H9 (cell line): ENCODE results near the gene FARP1. TPM values are rescaled to one million over a fixed set of nuclear protein-coding genes. Genes with fewer than 3 reads are reported as not detected.

Experiments used
- DNase-seq: peaks from one replicate; pipeline ENCODE4 v3.0.0-alpha.2; 2017
- H2AFZ ChIP-seq: one replicate; pipeline ENCODE4 v1.6.1; 2013; ENCODE audit warnings: mild to moderate bottlenecking, low read length, control low read depth, moderate library complexity
- H2AK5ac ChIP-seq: 2 replicates; pipeline ENCODE4 v1.6.1; 2013; ENCODE audit warnings: low read length, control low read depth, mixed read lengths; ENCODE audit not compliant: insufficient read length
- H2BK120ac ChIP-seq: one replicate; pipeline ENCODE4 v1.6.1; 2013; ENCODE audit warnings: low read depth, mild to moderate bottlenecking, low read length, control low read depth, inconsistent platforms; ENCODE audit not compliant: poor library complexity, severe bottlenecking
- H2BK12ac ChIP-seq: 2 replicates; pipeline ENCODE4 v1.6.1; 2013; ENCODE audit warnings: low read length, control low read depth, mixed read lengths, low read depth; ENCODE audit not compliant: insufficient read length
- H2BK15ac ChIP-seq: 2 replicates; pipeline ENCODE4 v1.6.1; 2013; ENCODE audit warnings: low read depth, low read length, control low read depth
- H2BK20ac ChIP-seq: one replicate; pipeline ENCODE4 v1.6.1; 2013; ENCODE audit warnings: low read depth, mild to moderate bottlenecking, low read length, control low read depth, inconsistent platforms; ENCODE audit not compliant: poor library complexity, severe bottlenecking
- H2BK5ac ChIP-seq: 2 replicates; pipeline ENCODE4 v1.6.1; 2013; ENCODE audit warnings: low read length, control low read depth, mixed read lengths; ENCODE audit not compliant: insufficient read length
- H3K14ac ChIP-seq: 2 replicates; pipeline ENCODE4 v1.6.1; 2013; ENCODE audit warnings: low read length, control low read depth; ENCODE audit not compliant: insufficient read depth
- H3K18ac ChIP-seq: 2 replicates; pipeline ENCODE4 v1.6.1; 2013; ENCODE audit warnings: low read depth, mild to moderate bottlenecking, mixed read lengths, low read length, control low read depth; ENCODE audit not compliant: insufficient read length
- H3K23ac ChIP-seq: 2 replicates; pipeline ENCODE4 v1.6.1; 2013; ENCODE audit warnings: low read length, control low read depth, mixed read lengths, low read depth; ENCODE audit not compliant: insufficient read length
- H3K23me2 ChIP-seq: 2 replicates; pipeline ENCODE4 v1.6.1; 2013; ENCODE audit warnings: low read depth, mild to moderate bottlenecking, mixed read lengths, low read length, control low read depth; ENCODE audit not compliant: insufficient read length, poor library complexity, severe bottlenecking
- H3K27ac ChIP-seq: 2 replicates; pipeline ENCODE4 v1.5.1; 2013; ENCODE audit warnings: low read length, control low read depth, mixed read lengths, low read depth; ENCODE audit not compliant: insufficient read length
- H3K27me3 ChIP-seq: 2 replicates; pipeline ENCODE4 v1.6.1; 2013; ENCODE audit warnings: low read length, control low read depth, inconsistent platforms; ENCODE audit not compliant: insufficient read depth
- H3K4ac ChIP-seq: 2 replicates; pipeline ENCODE4 v1.6.1; 2013; ENCODE audit warnings: low read depth, mild to moderate bottlenecking, control low read depth, inconsistent platforms, low read length, moderate library complexity
- H3K4me1 ChIP-seq: 2 replicates; pipeline ENCODE4 v1.6.1; 2013; ENCODE audit warnings: low read length, control low read depth, inconsistent platforms; ENCODE audit not compliant: insufficient read depth
- H3K4me2 ChIP-seq: 2 replicates; pipeline ENCODE4 v1.6.1; 2013; ENCODE audit warnings: low read length, control low read depth, mixed read lengths; ENCODE audit not compliant: insufficient read length, insufficient read depth
- H3K56ac ChIP-seq: 2 replicates; pipeline ENCODE4 v1.6.1; 2013; ENCODE audit warnings: low read depth, mild to moderate bottlenecking, mixed read lengths, low read length, control low read depth; ENCODE audit not compliant: insufficient read length
- H3K79me1 ChIP-seq: 2 replicates; pipeline ENCODE4 v1.6.1; 2013; ENCODE audit warnings: low read depth, mild to moderate bottlenecking, moderate library complexity, low read length, control low read depth, inconsistent platforms; ENCODE audit not compliant: insufficient read depth, poor library complexity, severe bottlenecking
- H3K79me2 ChIP-seq: 2 replicates; pipeline ENCODE4 v1.6.1; 2013; ENCODE audit warnings: low read length, control low read depth, inconsistent platforms; ENCODE audit not compliant: insufficient read depth
- H3K9ac ChIP-seq: 2 replicates; pipeline ENCODE4 v1.6.1; 2013; ENCODE audit warnings: low read length, control low read depth, mixed read lengths; ENCODE audit not compliant: insufficient read length; ENCODE audit errors: extremely low read depth
- H3K9me3 ChIP-seq: one replicate; pipeline ENCODE4 v1.6.1; 2013; ENCODE audit warnings: low read depth, low read length, inconsistent platforms; ENCODE audit not compliant: control insufficient read depth
- H3T11ph ChIP-seq: one replicate; pipeline ENCODE4 v1.6.1; 2013; ENCODE audit warnings: mild to moderate bottlenecking, low read length, control low read depth, inconsistent platforms
- H4K20me1 ChIP-seq: one replicate; pipeline ENCODE4 v1.6.1; 2013; ENCODE audit not compliant: control insufficient read depth, insufficient read length, insufficient read depth
- H4K5ac ChIP-seq: 2 replicates; pipeline ENCODE4 v1.6.1; 2013; ENCODE audit warnings: low read depth, mild to moderate bottlenecking, mixed read lengths, low read length, control low read depth; ENCODE audit not compliant: insufficient read length
- H4K8ac ChIP-seq: replicated peaks from 2 replicates; pipeline ENCODE4 v1.6.1; 2013; ENCODE audit warnings: low read length, control low read depth, mixed read lengths, low read depth; ENCODE audit not compliant: insufficient read length
- H4K91ac ChIP-seq: 2 replicates; pipeline ENCODE4 v1.6.1; 2013; ENCODE audit warnings: low read depth, mild to moderate bottlenecking, moderate library complexity, mixed read lengths, low read length, control low read depth; ENCODE audit not compliant: insufficient read length
- H3K27ac Mint-ChIP-seq, 3 experiments: 2 replicates in 2 of 3; 3 replicates in 1 of 3; pipeline ENCODE4 v1.8.0; 2020 to 2021; ENCODE audit warnings: mixed read lengths in 3 of 3, mild to moderate bottlenecking in 1 of 3, moderate library complexity in 1 of 3
- H3K27me3 Mint-ChIP-seq: 2 replicates; pipeline ENCODE4 v1.8.0; 2021; ENCODE audit warnings: low read depth, mild to moderate bottlenecking, moderate library complexity, mixed read lengths
- H3K36me3 Mint-ChIP-seq, 3 experiments: 2 replicates in 2 of 3; 3 replicates in 1 of 3; pipeline ENCODE4 v1.8.0; 2020 to 2021; ENCODE audit warnings: low read depth in 3 of 3, mixed read lengths in 3 of 3; ENCODE audit not compliant: insufficient read depth in 1 of 3
- H3K4me1 Mint-ChIP-seq, 2 experiments: 2 replicates each; pipeline ENCODE4 v1.8.0; 2020; ENCODE audit warnings: mixed read lengths in 2 of 2
- H3K4me3 Mint-ChIP-seq, 2 experiments: 2 replicates in 1 of 2; 3 replicates in 1 of 2; pipeline ENCODE4 v1.8.0; 2020 to 2021; ENCODE audit warnings: mild to moderate bottlenecking in 2 of 2, mixed read lengths in 2 of 2, moderate library complexity in 1 of 2
- H3K9me3 Mint-ChIP-seq, 2 experiments: 2 replicates in 1 of 2; 3 replicates in 1 of 2; pipeline ENCODE4 v1.8.0; 2020; ENCODE audit warnings: mild to moderate bottlenecking in 2 of 2, mixed read lengths in 2 of 2, moderate library complexity in 1 of 2
- CTCF ChIP-seq: fragments of 200-600 bp; sonication (generic); conservative IDR thresholded peaks from 3 replicates; pipeline ENCODE4 v1.8.0; 2021; ENCODE audit warnings: antibody characterized with exemption, mild to moderate bottlenecking
- WGBS: extraction: QIAGEN DNeasy Blood & Tissue Kit; methylation state at CpG from one replicate; pipeline ENCODE4 v1.1.7; 2013; ENCODE audit warnings: missing lambda C conversion rate, low lambda C conversion rate, mixed read lengths; ENCODE audit not compliant: insufficient read length; ENCODE audit errors: extremely low coverage; 5-methylcytosine and 5-hydroxymethylcytosine counted together
- total RNA-seq: library from RNA; stranded (reverse); gene quantifications from 2 replicates; pipeline ENCODE4 v1.2.1, GENCODE V29; 2021

FARP1 gene
- total RNA-seq, 1 experiment from 2014 or later = 95.9 TPM

DNA sequence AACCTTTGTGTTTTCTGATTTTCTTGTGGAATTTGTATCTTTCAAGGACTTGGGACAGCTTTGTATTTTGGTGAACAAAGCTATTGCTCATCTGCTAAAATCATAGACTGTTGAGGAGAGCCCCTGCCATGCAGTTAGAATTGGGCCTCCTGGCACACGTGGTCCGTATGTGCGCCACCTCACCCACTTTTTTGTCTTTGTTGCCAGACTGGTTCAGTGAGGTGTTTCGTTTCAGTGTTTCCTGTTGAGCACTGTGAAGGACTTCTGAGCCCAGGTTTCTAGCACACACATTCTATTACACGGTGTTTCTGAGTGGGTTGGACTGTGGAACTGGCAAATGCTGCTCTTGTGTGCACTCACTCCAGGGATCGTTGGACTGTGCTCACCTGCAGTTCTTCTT, 71.8 kb downstream of the FARP1 start:
- no peaks in the 10 kb centered on the region for H3K79me1 ChIP-seq
- H2BK12ac ChIP-seq = no peak overlapping the region
- H4K20me1 ChIP-seq = no peaks in the 10 kb centered on the region
- no peaks in the 10 kb centered on the region; the same call in 1 of the 2 replicates for H3K27me3 Mint-ChIP-seq
- no peak overlapping the region for H3K27ac Mint-ChIP-seq
- no peak overlapping the region for H3K23ac ChIP-seq
- no peaks in the 10 kb centered on the region for H3K23me2 ChIP-seq
- H3K79me2 ChIP-seq = no peaks in the 10 kb centered on the region; the same call in 1 of the 2 replicates
- no CpG with 5 or more reads among the region's 6 CpGs for WGBS
- no peak overlapping the region for H2AFZ ChIP-seq
- no peak overlapping the region for H2BK20ac ChIP-seq
- H2BK5ac ChIP-seq = no peak overlapping the region
- no peak overlapping the region for H2AK5ac ChIP-seq
- H3K14ac ChIP-seq = no peak overlapping the region
- no peak overlapping the region for H4K5ac ChIP-seq
- DNase-seq = no peak
- H4K91ac ChIP-seq = no peak overlapping the region
- peaks cover 4% of the 10 kb centered on the region; the same call in 1 of the 2 replicates for H3K4me1 ChIP-seq
- H3T11ph ChIP-seq = no peak overlapping the region
- no peak overlapping the region for H2BK15ac ChIP-seq
- no peak overlapping the region for H3K4ac ChIP-seq
- no peak overlapping the region for H3K4me2 ChIP-seq
- no peak overlapping the region for H3K27ac ChIP-seq
- no peak overlapping the region for H4K8ac ChIP-seq
- no peak overlapping the region for H2BK120ac ChIP-seq
- H3K27me3 ChIP-seq = no peaks in the 10 kb centered on the region
- peaks cover 18 to 19% of the 10 kb centered on the region in 2 experiments for H3K9me3 Mint-ChIP-seq
- no peak overlapping the region for H3K18ac ChIP-seq
- H3K4me3 Mint-ChIP-seq = no peak overlapping the region
- no peak overlapping the region for H3K56ac ChIP-seq
- no peak for TF ChIP-seq CTCF
- peaks cover 28 to 47% (median 33%) of the 10 kb centered on the region in 3 experiments for H3K36me3 Mint-ChIP-seq
- H3K4me1 Mint-ChIP-seq = peaks cover 21 to 31% of the 10 kb centered on the region in 2 experiments
- H3K9me3 ChIP-seq = no peaks in the 10 kb centered on the region
- H3K9ac ChIP-seq = no peak overlapping the region
